GM18517 (cell line): ENCODE data around the gene IGFBP1.
"Not testable (repeated sequence)": the region's sequence is repeated elsewhere in the genome, so short reads cannot be mapped to it uniquely, and the experiment has no call there.

ENCODE experiments used
- ATAC-seq: cut with Tn5 transposase; IDR thresholded peaks from one replicate; pipeline ENCODE4 v1.9.1; 2021; ENCODE audit warnings: mild to moderate bottlenecking, moderate library complexity; ENCODE audit not compliant: unreplicated experiment

Gene IGFBP1

GRCh38 chr7:45930967-45931366 is 42.7 kb downstream of the IGFBP1 start:
- no peak for ATAC-seq

- ATAC-seq = no peak
These were observed 49.0 kb downstream of the IGFBP1 start for GRCh38 chr7:45937301-45937700.

GRCh38 chr7:45937862-45938261 is 49.6 kb downstream of the IGFBP1 start:
- no peak for ATAC-seq

GRCh38 chr7:45938626-45939302 is 50.5 kb downstream of the IGFBP1 start:
- no peak for ATAC-seq

GRCh38 chr7:45939574-45939973 is 51.3 kb downstream of the IGFBP1 start:
- no peak for ATAC-seq

GRCh38 chr7:45940237-45940781 is 52.0 kb downstream of the IGFBP1 start:
- not testable (repeated sequence) for ATAC-seq

GRCh38 chr7:45940939-45941338 is 52.7 kb downstream of the IGFBP1 start:
- no peak for ATAC-seq
